ENCODE results near the gene PRCC.

DNA sequence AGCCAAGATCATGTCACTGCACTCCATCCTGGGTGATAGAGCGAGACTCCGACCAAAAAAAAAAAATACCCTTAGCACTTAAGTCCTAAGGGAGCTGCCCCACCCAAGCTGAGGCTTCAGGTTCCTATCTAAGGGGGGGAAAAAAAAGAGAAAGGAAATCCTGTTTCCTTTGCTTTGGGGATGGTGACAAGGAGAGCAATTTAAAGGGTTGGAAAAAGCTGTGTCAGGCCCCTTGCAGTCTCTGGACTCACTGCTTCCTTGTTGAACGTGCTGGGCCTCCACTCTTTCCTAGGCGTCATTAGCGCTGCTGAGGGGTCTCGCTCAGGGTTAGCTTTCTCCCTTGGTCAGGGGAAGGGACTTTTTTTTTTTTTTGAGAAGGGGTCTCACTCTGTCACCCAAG, 18.1 kb downstream of the PRCC start:
- TF ChIP-seq, protein P1, sequence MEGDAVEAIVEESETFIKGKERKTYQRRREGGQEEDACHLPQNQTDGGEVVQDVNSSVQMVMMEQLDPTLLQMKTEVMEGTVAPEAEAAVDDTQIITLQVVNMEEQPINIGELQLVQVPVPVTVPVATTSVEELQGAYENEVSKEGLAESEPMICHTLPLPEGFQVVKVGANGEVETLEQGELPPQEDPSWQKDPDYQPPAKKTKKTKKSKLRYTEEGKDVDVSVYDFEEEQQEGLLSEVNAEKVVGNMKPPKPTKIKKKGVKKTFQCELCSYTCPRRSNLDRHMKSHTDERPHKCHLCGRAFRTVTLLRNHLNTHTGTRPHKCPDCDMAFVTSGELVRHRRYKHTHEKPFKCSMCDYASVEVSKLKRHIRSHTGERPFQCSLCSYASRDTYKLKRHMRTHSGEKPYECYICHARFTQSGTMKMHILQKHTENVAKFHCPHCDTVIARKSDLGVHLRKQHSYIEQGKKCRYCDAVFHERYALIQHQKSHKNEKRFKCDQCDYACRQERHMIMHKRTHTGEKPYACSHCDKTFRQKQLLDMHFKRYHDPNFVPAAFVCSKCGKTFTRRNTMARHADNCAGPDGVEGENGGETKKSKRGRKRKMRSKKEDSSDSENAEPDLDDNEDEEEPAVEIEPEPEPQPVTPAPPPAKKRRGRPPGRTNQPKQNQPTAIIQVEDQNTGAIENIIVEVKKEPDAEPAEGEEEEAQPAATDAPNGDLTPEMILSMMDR (conservative IDR thresholded peaks at IDR 0.05), result no peak
- no peak for TF ChIP-seq ZFX (IDR thresholded peaks at IDR 0.05)
